Thyroid gland (tissue), 4 donors: ENCODE data around the gene NATD1. TPM values are rescaled to one million over a fixed set of nuclear protein-coding genes. Genes with fewer than 3 reads are reported as not detected.

Experiments used
- DNase-seq, 2 donors: peaks; one replicate each; pipeline ENCODE4 v3.0.0-alpha.2; 2019
- H3K27ac ChIP-seq, 3 donors: fragments of 200-600 bp; sonication (generic); 1 replicate in 2 of 3; 2 replicates in 1 of 3; pipeline ENCODE4 v1.5.1; 2016 to 2019; ENCODE audit warnings: mild to moderate bottlenecking in 1 of 3, moderate library complexity in 1 of 3
- H3K27me3 ChIP-seq: fragments of 200-600 bp; sonication (generic); one replicate; pipeline ENCODE4 v1.5.1; 2019
- H3K36me3 ChIP-seq, 2 donors: fragments of 200-600 bp; sonication (generic); one replicate each; pipeline ENCODE4 v1.5.1; 2016 to 2019
- H3K4me1 ChIP-seq, 2 donors: fragments of 200-600 bp; sonication (generic); one replicate each; pipeline ENCODE4 v1.5.1; 2017 to 2019
- H3K4me3 ChIP-seq, 3 donors: fragments of 200-600 bp; sonication (generic); replicated peaks in 1 of 3; 1 replicate in 2 of 3; 2 replicates in 1 of 3; pipeline ENCODE4 v1.5.1; 2016; ENCODE audit warnings: mild to moderate bottlenecking in 1 of 3
- H3K9me3 ChIP-seq: fragments of 200-600 bp; sonication (generic); one replicate; pipeline ENCODE4 v1.5.1; 2017
- CTCF ChIP-seq, 6 experiments: fragments of 200-600 bp in 3 of 6; fragments of 450-650 bp in 3 of 6; sonication (generic) in 3 of 6; IDR thresholded peaks; one replicate each; pipeline ENCODE4 v1.5.1; 2016 to 2019; ENCODE audit warnings: antibody characterized with exemption in 6 of 6, mild to moderate bottlenecking in 2 of 6, inconsistent platforms in 1 of 6, moderate library complexity in 1 of 6
- POLR2A ChIP-seq, 2 donors: fragments of 450-650 bp; IDR thresholded peaks; one replicate each; pipeline ENCODE4 v1.6.1; 2017; ENCODE audit warnings: antibody characterized with exemption in 2 of 2, mild to moderate bottlenecking in 2 of 2, moderate library complexity in 1 of 2
- WGBS, 2 donors: methylation state at CpG; one replicate each; pipeline ENCODE4 v1.1.5; 2017; 5-methylcytosine and 5-hydroxymethylcytosine counted together
- intact Hi-C: fragments of 100-400 bp; cut with DNase I; formaldehyde crosslinking; loops from one replicate; pipeline ENCODE4 v1.15.1; 2023
- total RNA-seq, 4 donors: library from RNA; depleted of rRNA; stranded (reverse); fragments of >200 nt; gene quantifications; one replicate each; pipeline ENCODE4 v1.2.3, GENCODE V29; 2016

The NATD1 gene
- total RNA-seq, 4 donors from 2014 or later = 18.6 to 34.1 (median 21.2) TPM

GRCh38 chr17:21201298-21201595 lies 52.0 kb downstream of the NATD1 start:
- DNase-seq = no peak
- Histone ChIP-seq H3K27ac (no peak overlapping the region), H3K36me3 (peaks cover 0 to 14% of the 10 kb centered on the region in 2 donors), H3K4me3 (no peak overlapping the region), H3K27me3 (no peaks in the 10 kb centered on the region), H3K9me3 (no peaks in the 10 kb centered on the region), H3K4me1 (peaks cover 15 to 23% of the 10 kb centered on the region in 2 donors)
- intact Hi-C loops = no loop called here
- no peak for TF ChIP-seq CTCF (IDR thresholded peaks at IDR 0.05)
- TF ChIP-seq POLR2A (IDR thresholded peaks at IDR 0.05) = no peak
- WGBS, 2 donors = 49 to 53% methylated on average over 4 to 5 of the region's 5 CpGs

DNA sequence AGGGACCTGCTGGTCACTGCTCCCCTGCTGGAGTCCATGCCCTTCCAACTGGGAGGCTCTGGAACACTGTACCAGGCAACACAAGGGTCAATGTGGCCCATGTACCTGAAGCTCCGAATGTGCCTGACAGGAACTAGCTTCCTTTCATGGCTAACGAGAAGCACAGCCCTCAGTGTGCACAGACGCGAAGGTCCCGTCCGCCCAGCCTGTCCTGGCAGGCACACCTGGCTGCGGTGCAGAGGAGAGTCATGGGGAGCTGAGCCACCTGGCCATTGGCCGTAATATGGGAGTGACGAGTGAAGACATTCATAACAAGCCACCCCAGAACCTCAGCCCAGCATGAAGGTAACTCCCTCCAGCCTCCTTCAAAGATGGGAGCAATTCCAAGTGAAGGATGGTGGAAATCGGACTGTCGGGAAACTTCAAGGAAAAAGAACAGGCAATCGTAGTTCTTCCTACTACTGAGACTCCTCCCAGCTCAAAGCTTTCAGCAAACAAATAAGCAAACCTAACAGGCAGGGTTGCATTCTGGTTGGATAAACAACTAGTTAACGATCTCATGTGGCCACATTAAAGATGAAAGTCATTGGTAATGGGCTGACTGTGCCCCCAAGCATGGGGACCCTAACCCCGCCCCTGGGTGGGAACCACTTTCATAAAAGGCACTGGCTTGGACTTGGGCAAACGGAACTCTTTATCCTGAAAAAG lies 52.5 kb downstream of the NATD1 start:
- TF ChIP-seq CTCF (IDR thresholded peaks at IDR 0.05) (no peak), POLR2A (IDR thresholded peaks at IDR 0.05) (no peak)
- no peak overlapping the region for H3K27ac ChIP-seq

DNA sequence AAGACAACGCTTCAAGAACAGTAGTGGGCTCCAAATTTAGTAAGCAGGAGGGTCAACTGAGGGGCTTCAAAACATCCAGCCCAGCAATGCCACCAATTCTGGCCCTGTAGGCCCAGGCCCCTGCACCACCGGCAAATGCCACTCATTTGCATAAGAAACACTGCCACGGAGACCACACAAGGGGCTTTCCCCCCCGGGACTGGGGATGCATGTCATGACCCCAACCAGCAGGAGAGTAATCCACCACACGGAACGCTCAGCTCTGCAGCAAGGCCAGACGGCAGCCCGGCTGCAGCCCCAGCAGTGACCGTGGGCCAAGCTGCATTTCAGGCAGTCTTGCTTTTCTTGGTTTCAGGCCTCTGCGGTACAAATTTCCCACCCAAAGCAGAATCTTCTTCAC lies 53.4 kb downstream of the NATD1 start:
- no peaks in the 10 kb centered on the region for H3K27me3 ChIP-seq
- no peak for DNase-seq
- no peak for TF ChIP-seq POLR2A (IDR thresholded peaks at IDR 0.05)
- no peak for TF ChIP-seq CTCF (IDR thresholded peaks at IDR 0.05)
- WGBS, 2 donors = 76 to 82% methylated on average over 10 of the region's 10 CpGs
- H3K9me3 ChIP-seq = no peaks in the 10 kb centered on the region
- H3K27ac ChIP-seq = no peak overlapping the region
- peaks cover 0 to 14% of the 10 kb centered on the region in 2 donors for H3K36me3 ChIP-seq
- intact Hi-C loops = loop anchor here (5.0 kb wide), 1 partner anchor 52 kb away; the partner anchor contains the start of gene NATD1
- H3K4me3 ChIP-seq = no peak overlapping the region
- peaks cover 29 to 37% of the 10 kb centered on the region in 2 donors for H3K4me1 ChIP-seq

More for the DNA sequence above, 52.5 kb downstream of the NATD1 start:
- intact Hi-C loops = no loop called here
- Histone ChIP-seq H3K4me1 (peaks cover 20 to 28% of the 10 kb centered on the region in 2 donors), H3K9me3 (no peaks in the 10 kb centered on the region), H3K4me3 (no peak overlapping the region), H3K27me3 (no peaks in the 10 kb centered on the region), H3K36me3 (peaks cover 0 to 14% of the 10 kb centered on the region in 2 donors)
- no peak for DNase-seq
- 78 to 93% methylated on average over 15 of the region's 15 CpGs for WGBS, 2 donors

DNA sequence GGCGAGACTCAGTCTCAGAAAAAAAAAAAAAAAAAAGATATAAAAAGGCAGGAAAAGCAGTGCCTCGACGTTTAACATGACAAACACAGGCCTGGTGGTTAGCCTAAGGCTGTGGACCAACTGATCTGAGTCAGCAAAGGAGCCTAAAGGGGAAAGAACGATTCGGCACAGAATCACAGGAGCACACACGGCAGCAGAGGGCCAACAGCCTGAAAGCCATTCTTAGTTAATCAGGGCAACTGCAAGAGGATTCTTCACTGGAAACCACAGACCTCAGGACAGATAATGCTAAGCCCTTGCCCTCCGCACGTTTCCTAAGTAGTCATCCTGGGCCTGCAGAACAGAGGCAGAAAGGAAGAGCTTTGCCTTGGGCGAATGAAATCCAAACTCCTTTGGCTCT lies 53.9 kb downstream of the NATD1 start:
- 71 to 74% methylated on average over 9 of the region's 9 CpGs for WGBS, 2 donors
- TF ChIP-seq POLR2A (IDR thresholded peaks at IDR 0.05) (no peak), CTCF (IDR thresholded peaks at IDR 0.05) (no peak)
- peaks cover 0 to 14% of the 10 kb centered on the region in 2 donors for H3K36me3 ChIP-seq
- DNase-seq = no peak
- no peak overlapping the region for H3K27ac ChIP-seq
- peaks cover 35 to 43% of the 10 kb centered on the region in 2 donors for H3K4me1 ChIP-seq
- intact Hi-C loops = loop anchor here (5.0 kb wide), 1 partner anchor 53 kb away; the partner anchor contains the start of gene NATD1
- no peak overlapping the region for H3K4me3 ChIP-seq
- H3K9me3 ChIP-seq = no peaks in the 10 kb centered on the region
- no peaks in the 10 kb centered on the region for H3K27me3 ChIP-seq

- WGBS, 2 donors = 94 to 98% methylated on average over 20 of the region's 20 CpGs
- Histone ChIP-seq H3K4me3 (no peak overlapping the region), H3K4me1 (peaks cover 40 to 47% of the 10 kb centered on the region in 2 donors), H3K9me3 (no peaks in the 10 kb centered on the region), H3K27me3 (no peaks in the 10 kb centered on the region), H3K36me3 (peaks cover 0 to 14% of the 10 kb centered on the region in 2 donors), H3K27ac (no peak overlapping the region)
- TF ChIP-seq CTCF (IDR thresholded peaks at IDR 0.05) (no peak), POLR2A (IDR thresholded peaks at IDR 0.05) (no peak)
- intact Hi-C loops = loop anchor here (5.0 kb wide), 1 partner anchor 54 kb away; the partner anchor contains the start of gene NATD1
- no peak for DNase-seq
Observed at GRCh38 chr17:21198411-21198810, 54.8 kb downstream of the NATD1 start.
